ENCODE data around the gene DSE.

Gene DSE

DNA sequence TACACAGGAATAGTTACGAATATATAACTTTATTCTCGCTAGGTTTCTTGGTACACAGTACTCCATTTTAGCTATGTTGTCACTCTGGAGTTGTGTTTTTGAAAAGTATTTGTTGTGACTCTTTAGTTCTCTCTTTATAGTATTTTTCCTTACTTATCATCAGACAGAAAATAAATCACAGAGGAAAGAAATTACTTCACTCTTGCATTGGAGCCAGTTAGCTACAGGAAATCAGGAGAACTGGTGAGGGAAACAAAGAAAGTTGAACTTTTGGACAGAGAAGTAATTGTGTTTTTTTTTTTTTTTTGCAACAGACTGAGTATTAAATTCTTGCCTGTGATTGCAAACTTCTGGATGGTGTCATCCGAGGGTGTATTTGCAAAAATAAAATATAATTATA lies 33.9 kb downstream of the DSE start:
- DNase-seq (ENCODE audit: low spot score): no peak
- TF ChIP-seq, protein P1, sequence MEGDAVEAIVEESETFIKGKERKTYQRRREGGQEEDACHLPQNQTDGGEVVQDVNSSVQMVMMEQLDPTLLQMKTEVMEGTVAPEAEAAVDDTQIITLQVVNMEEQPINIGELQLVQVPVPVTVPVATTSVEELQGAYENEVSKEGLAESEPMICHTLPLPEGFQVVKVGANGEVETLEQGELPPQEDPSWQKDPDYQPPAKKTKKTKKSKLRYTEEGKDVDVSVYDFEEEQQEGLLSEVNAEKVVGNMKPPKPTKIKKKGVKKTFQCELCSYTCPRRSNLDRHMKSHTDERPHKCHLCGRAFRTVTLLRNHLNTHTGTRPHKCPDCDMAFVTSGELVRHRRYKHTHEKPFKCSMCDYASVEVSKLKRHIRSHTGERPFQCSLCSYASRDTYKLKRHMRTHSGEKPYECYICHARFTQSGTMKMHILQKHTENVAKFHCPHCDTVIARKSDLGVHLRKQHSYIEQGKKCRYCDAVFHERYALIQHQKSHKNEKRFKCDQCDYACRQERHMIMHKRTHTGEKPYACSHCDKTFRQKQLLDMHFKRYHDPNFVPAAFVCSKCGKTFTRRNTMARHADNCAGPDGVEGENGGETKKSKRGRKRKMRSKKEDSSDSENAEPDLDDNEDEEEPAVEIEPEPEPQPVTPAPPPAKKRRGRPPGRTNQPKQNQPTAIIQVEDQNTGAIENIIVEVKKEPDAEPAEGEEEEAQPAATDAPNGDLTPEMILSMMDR (IDR thresholded peaks at IDR 0.05; ENCODE audit: extremely low read depth, missing control alignments): no peak

DNA sequence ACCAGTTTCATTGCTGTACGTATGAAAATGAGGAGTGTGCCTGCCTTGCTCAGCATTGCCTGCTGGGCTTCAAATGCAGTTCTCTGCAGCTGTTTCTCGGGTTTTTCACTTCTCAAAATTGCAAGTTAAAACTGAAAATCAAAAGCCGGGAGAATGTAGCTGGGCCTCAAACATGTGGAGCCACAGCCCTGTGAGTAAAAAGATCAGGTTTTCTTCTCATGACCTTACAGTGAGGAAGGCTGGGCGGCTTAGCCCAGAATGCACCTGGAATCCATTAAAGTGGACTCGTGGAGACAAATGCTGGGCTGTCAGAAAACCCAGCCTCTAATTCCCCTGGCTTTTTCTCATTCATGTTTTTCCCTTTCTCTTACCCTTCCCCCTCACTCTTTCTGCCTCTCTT lies 34.4 kb downstream of the DSE start:
- DNase-seq (ENCODE audit: low spot score): peak; percentile 45
- TF ChIP-seq, protein P1 (IDR thresholded peaks at IDR 0.05; ENCODE audit: extremely low read depth, missing control alignments): no peak

DNA sequence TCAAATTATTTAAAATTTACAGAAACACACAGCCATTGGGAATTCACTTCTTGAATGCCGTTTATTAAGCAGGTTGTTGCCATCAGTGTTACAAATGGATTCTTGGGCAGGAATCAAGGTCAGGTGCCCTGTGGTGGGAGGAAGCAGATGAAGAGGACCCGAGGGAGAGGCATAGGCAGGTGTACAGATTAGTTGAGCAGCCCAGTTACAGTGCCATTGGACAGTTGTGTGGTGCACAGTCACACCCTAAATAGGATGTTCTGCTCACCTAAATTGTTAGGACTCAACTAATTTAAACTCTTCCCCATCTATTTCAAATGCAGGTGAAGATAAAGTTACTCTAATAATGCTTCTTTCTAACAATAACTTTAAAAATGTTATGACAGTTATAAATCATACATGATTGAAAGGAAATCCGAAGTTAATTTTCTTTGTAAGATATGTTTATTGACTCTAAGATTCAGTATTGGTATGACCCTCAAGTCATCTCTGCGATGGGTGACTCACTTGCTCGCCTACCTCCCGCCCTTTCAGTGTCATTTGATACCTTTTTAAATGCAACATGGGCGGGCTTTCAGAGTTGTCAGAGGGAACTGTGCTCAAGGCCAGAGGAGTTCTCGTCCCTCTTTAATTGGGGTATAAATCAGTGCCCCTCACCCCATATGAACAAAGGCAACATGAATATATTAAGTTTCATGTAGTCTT lies 35.1 kb downstream of the DSE start:
- DNase-seq (ENCODE audit: low spot score): no peak
- TF ChIP-seq, protein P1 (IDR thresholded peaks at IDR 0.05; ENCODE audit: extremely low read depth, missing control alignments): no peak

DNA sequence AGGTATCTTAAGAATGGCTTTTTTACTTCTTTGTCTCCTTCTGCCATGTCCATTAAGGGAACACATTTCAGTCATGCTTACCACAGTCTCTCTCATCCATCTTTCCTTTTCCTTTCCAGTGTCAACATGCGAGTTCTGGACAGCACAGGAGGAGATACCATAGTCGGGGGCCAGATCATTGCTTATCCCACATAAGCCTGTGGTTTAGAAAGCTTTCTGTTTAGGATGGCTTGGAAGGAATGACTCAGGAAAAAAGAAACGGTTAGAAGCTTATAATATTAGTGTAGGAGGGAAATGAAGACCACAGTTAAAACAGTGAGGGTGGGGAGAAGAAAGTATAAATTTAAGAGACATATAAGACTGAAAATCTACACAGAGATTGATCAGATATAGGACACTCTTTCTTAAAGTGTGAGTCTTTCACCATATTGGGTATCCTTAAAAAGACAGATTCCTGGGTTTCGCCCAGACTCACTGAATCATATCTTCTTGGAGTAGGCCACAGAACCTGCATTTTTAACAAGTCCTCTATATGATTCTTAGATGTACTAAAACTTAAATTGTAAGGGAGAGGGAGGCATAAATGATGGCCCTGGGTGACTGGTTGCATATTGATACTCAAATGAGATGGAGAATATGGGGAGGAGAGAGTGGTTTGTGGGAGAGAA lies 36.1 kb downstream of the DSE start:
- TF ChIP-seq, protein P1 (IDR thresholded peaks at IDR 0.05; ENCODE audit: extremely low read depth, missing control alignments): no peak
- no peak for DNase-seq (ENCODE audit: low spot score)

DNA sequence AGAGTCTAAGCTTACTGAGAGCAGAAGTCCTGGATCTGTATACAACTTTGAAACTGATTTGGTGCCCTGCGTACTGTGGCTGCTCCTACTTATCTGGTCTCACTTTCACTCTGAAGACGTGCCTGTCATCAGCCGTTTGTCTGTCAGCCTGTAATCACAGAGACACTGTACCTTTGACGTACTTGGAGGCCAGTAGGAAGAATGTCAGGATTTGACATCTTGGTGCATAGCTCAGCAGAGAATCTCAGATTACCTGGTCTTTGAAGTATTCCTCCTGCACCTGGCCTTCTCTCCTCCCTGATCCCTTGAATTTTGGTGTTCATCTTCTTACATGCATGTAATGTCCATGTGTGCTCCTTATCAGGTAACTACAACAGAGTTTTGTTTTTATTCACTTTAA lies 37.7 kb downstream of the DSE start:
- DNase-seq (ENCODE audit: low spot score): peak; percentile 11
- TF ChIP-seq, protein P1 (IDR thresholded peaks at IDR 0.05; ENCODE audit: extremely low read depth, missing control alignments): no peak

DNA sequence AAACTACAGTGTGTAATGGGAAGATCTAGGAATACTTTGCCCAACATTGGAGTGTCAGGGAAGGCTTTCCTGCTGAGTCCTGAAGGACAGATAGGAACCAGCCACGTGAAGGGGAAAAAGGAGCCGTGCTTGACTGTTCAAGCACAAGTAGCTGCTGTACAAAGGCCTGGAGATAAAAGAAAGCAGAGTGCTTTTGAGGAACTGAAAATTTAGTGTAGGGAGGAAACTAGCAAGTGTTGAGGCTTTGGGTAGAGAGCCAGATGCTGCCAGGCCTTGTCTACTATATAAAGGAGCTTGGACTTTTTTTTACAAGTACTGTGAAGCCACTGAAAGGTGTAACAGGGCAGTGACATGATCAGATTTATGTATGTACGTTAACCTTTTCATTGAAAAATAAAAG lies 39.0 kb downstream of the DSE start:
- peak; percentile 65 for DNase-seq (ENCODE audit: low spot score)
- TF ChIP-seq, protein P1 (IDR thresholded peaks at IDR 0.05; ENCODE audit: extremely low read depth, missing control alignments): no peak

DNA sequence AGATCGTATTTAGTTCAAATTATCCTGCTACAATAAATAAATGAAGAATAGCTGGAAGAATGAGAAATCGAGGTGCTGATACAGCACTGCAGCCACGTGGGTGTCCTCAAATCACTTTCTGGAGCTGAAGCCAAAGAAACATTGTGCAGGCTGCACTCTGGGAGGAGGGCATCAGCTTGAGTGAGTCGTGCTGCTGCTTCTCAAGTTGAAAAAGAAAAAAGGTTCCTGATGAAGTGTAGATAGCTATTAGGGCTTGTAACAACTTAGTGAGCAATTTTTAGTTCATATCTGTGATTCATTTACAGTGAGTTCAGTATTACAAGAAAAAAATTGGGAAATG lies 40.5 kb downstream of the DSE start:
- DNase-seq (ENCODE audit: low spot score): no peak
- TF ChIP-seq, protein P1 (IDR thresholded peaks at IDR 0.05; ENCODE audit: extremely low read depth, missing control alignments): no peak
